K562 (cell line): ENCODE data around the gene S100P. TPM values are rescaled to one million over a fixed set of nuclear protein-coding genes. Genes with fewer than 3 reads are reported as not detected.

Experiments
- HES1 ChIP-seq: fragments of 450-650 bp; IDR thresholded peaks from 2 replicates; pipeline ENCODE4 v1.6.1; 2016; ENCODE audit warnings: low read depth, mild to moderate bottlenecking, moderate library complexity
- HMGN3 ChIP-seq: IDR thresholded peaks from 2 replicates; pipeline ENCODE4 v1.6.1; 2011; ENCODE audit warnings: borderline replicate concordance, low read depth, mild to moderate bottlenecking, mixed read lengths, low read length; ENCODE audit not compliant: insufficient read length; ENCODE audit errors: extremely low read depth
- HMGXB4 ChIP-seq: sonication (generic); formaldehyde crosslinking; IDR thresholded peaks from 2 replicates; pipeline ENCODE4 v1.8.1; 2023; ENCODE audit warnings: mild to moderate bottlenecking, missing genetic modification reagents
- KDM2B ChIP-seq: fragments of 250-450 bp; sonication (Bioruptor Pico); IDR thresholded peaks from 2 replicates; pipeline ENCODE4 v1.8.0; 2021; ENCODE audit warnings: mild to moderate bottlenecking, moderate library complexity
- MAX ChIP-seq: sonication (generic); formaldehyde crosslinking; IDR thresholded peaks from 2 replicates; pipeline ENCODE4 v1.9.0; 2022; ENCODE audit warnings: mild to moderate bottlenecking, missing genetic modification reagents
- POLR2G ChIP-seq: fragments of 200-400 bp; formaldehyde crosslinking; IDR thresholded peaks from 2 replicates; pipeline ENCODE4 v1.6.1; 2017; ENCODE audit warnings: low read depth, mild to moderate bottlenecking, antibody characterized with exemption, low read length, moderate library complexity
- SP2 ChIP-seq: IDR thresholded peaks from 2 replicates; pipeline ENCODE4 v1.6.1; 2011; ENCODE audit warnings: mild to moderate bottlenecking, low read depth, low read length, moderate library complexity; ENCODE audit not compliant: poor library complexity, severe bottlenecking; ENCODE audit errors: extremely low read depth
- ZNF140 ChIP-seq: fragments of 250-450 bp; sonication (Bioruptor Pico); IDR thresholded peaks from 2 replicates; pipeline ENCODE4 v1.8.0; 2021; ENCODE audit warnings: moderate library complexity, mild to moderate bottlenecking, inconsistent platforms
- ZNF174 ChIP-seq: fragments of 250-450 bp; sonication (Bioruptor Pico); IDR thresholded peaks from 2 replicates; pipeline ENCODE4 v1.4.0; 2020; ENCODE audit warnings: mild to moderate bottlenecking
- polyA plus RNA-seq, 8 experiments: library from polyadenylated mRNA; depleted of rRNA in 4 of 8; stranded (reverse) in 5 of 8; unstranded in 3 of 8; fragments of >200 nt; fragmentation: Nextera tagmentation in 2 of 8; fragmentation: Illumina TruSeq in 1 of 8; extraction: Ambion mirVana in 2 of 8; extraction: Trizol in 1 of 8; gene quantifications; 2 replicates each; pipeline versions ENCODE4 v1.2.1 to v1.2.3, GENCODE V29; 2011 to 2014; ENCODE audit warnings: inconsistent platforms in 1 of 8, missing spikeins in 1 of 8
- total RNA-seq, 7 experiments: library from RNA; depleted of rRNA in 6 of 7; stranded (reverse); fragments of >200 nt in 6 of 7; fragmentation: Illumina TruSeq in 2 of 7; extraction: Trizol in 2 of 7; gene quantifications; 2 replicates each; pipeline versions ENCODE4 v1.2.1 to v1.2.3, GENCODE V29; 2011 to 2021; ENCODE audit warnings: low replicate concordance in 1 of 7

S100P gene
- total and polyA plus RNA-seq, 9 of the 15 experiments (the other 6 are each of a cell fraction or from before 2014, with no cell fraction given), result 4.1 to 23.8 (median 7.5) TPM

GRCh38 chr4:6680372-6681034 lies 13.2 kb upstream of the S100P start (continued):
- peak; percentile 12 for TF ChIP-seq SP2
- TF ChIP-seq ZNF140 (CRISPR knock-in tag), result no peak
- TF ChIP-seq HES1, result no peak
- TF ChIP-seq MAX (CRISPR knock-in tag), result peak; percentile 30; the same call in 1 of the 2 replicates
- no peak for TF ChIP-seq ZNF174
- TF ChIP-seq POLR2G, result peak; percentile 31
- no peak for TF ChIP-seq KDM2B (CRISPR knock-in tag)
- TF ChIP-seq HMGXB4 (CRISPR knock-in tag), result no peak
- no peak for TF ChIP-seq HMGN3
